HT1080 (cell line): ENCODE results near the gene MBOAT7. TPM values are rescaled to one million over a fixed set of nuclear protein-coding genes. Genes with fewer than 3 reads are reported as not detected.

Experiments
- DNase-seq: peaks from one replicate; pipeline ENCODE4 v3.0.0-alpha.2; 2015; ENCODE audit warnings: low read depth
- total RNA-seq: library from RNA; depleted of rRNA; stranded (reverse); fragments of >200 nt; shearing (Covaris generic); gene quantifications from 2 replicates; pipeline ENCODE4 v1.2.3, GENCODE V29; 2014

Gene MBOAT7
- total RNA-seq, 1 experiment from 2014 or later, result 104 TPM

GRCh38 chr19:54145541-54146158 is 43.7 kb downstream of the MBOAT7 start:
- DNase-seq, result no peak

- DNase-seq, result no peak
Observed at GRCh38 chr19:54142166-54142780, 47.1 kb downstream of the MBOAT7 start.

- DNase-seq, result no peak
Observed at GRCh38 chr19:54141356-54141755, 48.0 kb downstream of the MBOAT7 start.

- DNase-seq, result no peak
Observed at GRCh38 chr19:54138489-54139256, 50.7 kb downstream of the MBOAT7 start.

GRCh38 chr19:54137699-54138488 is 51.5 kb downstream of the MBOAT7 start, which contains the start of gene CNOT3:
TSS of gene CNOT3 (plus strand) at chr19:54137762. CDS start at chr19:54142979, 5,217 bp downstream.
- DNase-seq, result no peak

- DNase-seq, result peak; percentile 100
Observed at GRCh38 chr19:54136864-54137698, 52.3 kb downstream of the MBOAT7 start.

GRCh38 chr19:54136086-54136863 is 53.1 kb downstream of the MBOAT7 start:
- DNase-seq, result no peak

GRCh38 chr19:54133957-54134590 is 55.3 kb downstream of the MBOAT7 start:
- no peak for DNase-seq

- DNase-seq, result peak; percentile 57
Observed at GRCh38 chr19:54133312-54133956, 55.9 kb downstream of the MBOAT7 start.

GRCh38 chr19:54129617-54129996 is 59.8 kb downstream of the MBOAT7 start:
- no peak for DNase-seq

GRCh38 chr19:54128796-54129616 is 60.4 kb downstream of the MBOAT7 start:
- DNase-seq, result no peak

GRCh38 chr19:54128441-54128725 is 61.0 kb downstream of the MBOAT7 start:
- no peak for DNase-seq

GRCh38 chr19:54127688-54128440 is 61.5 kb downstream of the MBOAT7 start:
- no peak for DNase-seq

- DNase-seq, result no peak
Observed at GRCh38 chr19:54125713-54126112, 63.7 kb downstream of the MBOAT7 start.

GRCh38 chr19:54124393-54124792 is 65.0 kb downstream of the MBOAT7 start:
- DNase-seq, result no peak

GRCh38 chr19:54123682-54124081 is 65.7 kb downstream of the MBOAT7 start:
- DNase-seq, result no peak
